Natural killer cell (primary cell): Measurements from ENCODE around the gene CLEC3B. TPM values are rescaled to one million over a fixed set of nuclear protein-coding genes. Genes with fewer than 3 reads are reported as not detected.
"Not testable (repeated sequence)": the region's sequence is repeated elsewhere in the genome, so short reads cannot be mapped to it uniquely, and the experiment has no call there.

ENCODE experiments used
- ATAC-seq, 3 donors: fragments of 150-1000 bp in 2 of 3; fragments of 200-7000 bp in 1 of 3; cut with Tn5 transposase; 1 replicate in 1 of 3; 2 replicates in 2 of 3; pipeline ENCODE4 v1.10.0; 2021; ENCODE audit warnings: mild to moderate bottlenecking in 2 of 3, moderate library complexity in 2 of 3
- DNase-seq, 2 donors: peaks; one replicate each; pipeline versions ENCODE4 v3.0.0 to v3.0.0-alpha.2; 2013 to 2021; ENCODE audit warnings: mixed read lengths in 1 of 2
- H3K27ac ChIP-seq: one replicate; pipeline ENCODE4 v1.5.1; 2013; ENCODE audit warnings: mild to moderate bottlenecking, low read length
- H3K27me3 ChIP-seq: one replicate; pipeline ENCODE4 v1.6.1; 2013; ENCODE audit warnings: low read length; ENCODE audit not compliant: control insufficient read depth, insufficient read depth
- H3K36me3 ChIP-seq: one replicate; pipeline ENCODE4 v1.6.1; 2013; ENCODE audit warnings: low read length; ENCODE audit not compliant: control insufficient read depth, insufficient read depth
- H3K4me1 ChIP-seq: one replicate; pipeline ENCODE4 v1.6.1; 2013; ENCODE audit warnings: low read length; ENCODE audit not compliant: control insufficient read depth, insufficient read depth
- H3K4me3 ChIP-seq: one replicate; pipeline ENCODE4 v1.5.1; 2013; ENCODE audit warnings: low read length
- H3K9me3 ChIP-seq: one replicate; pipeline ENCODE4 v1.6.1; 2013; ENCODE audit warnings: low read length; ENCODE audit not compliant: control insufficient read depth, insufficient read depth
- H3K27ac Mint-ChIP-seq, 2 donors: one replicate each; pipeline ENCODE4 v1.8.0; 2022; ENCODE audit warnings: mild to moderate bottlenecking in 2 of 2, mixed read lengths in 2 of 2, moderate library complexity in 1 of 2
- H3K27me3 Mint-ChIP-seq, 2 donors: one replicate each; pipeline ENCODE4 v1.8.0; 2022; ENCODE audit warnings: low read depth in 2 of 2, mixed read lengths in 2 of 2
- H3K36me3 Mint-ChIP-seq: one replicate; pipeline ENCODE4 v1.8.0; 2022; ENCODE audit warnings: mixed read lengths
- H3K4me1 Mint-ChIP-seq, 2 donors: one replicate each; pipeline ENCODE4 v1.8.0; 2022; ENCODE audit warnings: mixed read lengths in 2 of 2
- H3K4me3 Mint-ChIP-seq: one replicate; pipeline ENCODE4 v1.8.0; 2022; ENCODE audit warnings: mild to moderate bottlenecking, moderate library complexity, mixed read lengths
- H3K9me3 Mint-ChIP-seq, 2 donors: one replicate each; pipeline ENCODE4 v1.8.0; 2022; ENCODE audit warnings: mixed read lengths in 2 of 2
- WGBS: methylation state at CpG from one replicate; pipeline ENCODE4 v1.1.7; 2013; ENCODE audit warnings: missing lambda C conversion rate; ENCODE audit not compliant: insufficient coverage; 5-methylcytosine and 5-hydroxymethylcytosine counted together
- intact Hi-C: fragments of 100-400 bp; cut with micrococcal nuclease; formaldehyde crosslinking; loops from one replicate; pipeline ENCODE4 v1.14.2; 2022
- total RNA-seq, 4 donors: library from RNA; stranded (reverse); fragments of 120-200 nt in 1 of 4; gene quantifications; one replicate each; pipeline versions ENCODE4 v1.2.3 to v1.2.4, GENCODE V29; 2013 to 2022
- TF ChIP-seq, protein P1 (sequence below): fragments of 200-600 bp; IDR thresholded peaks from one replicate; pipeline ENCODE4 v1.8.0; 2022; ENCODE audit warnings: antibody characterized with exemption

CLEC3B gene
- total RNA-seq, 3 donors from 2014 or later (not counting 1 experiment from before 2014, with no cell fraction given) = 0.87 to 1.5 (median 1.1) TPM

DNA sequence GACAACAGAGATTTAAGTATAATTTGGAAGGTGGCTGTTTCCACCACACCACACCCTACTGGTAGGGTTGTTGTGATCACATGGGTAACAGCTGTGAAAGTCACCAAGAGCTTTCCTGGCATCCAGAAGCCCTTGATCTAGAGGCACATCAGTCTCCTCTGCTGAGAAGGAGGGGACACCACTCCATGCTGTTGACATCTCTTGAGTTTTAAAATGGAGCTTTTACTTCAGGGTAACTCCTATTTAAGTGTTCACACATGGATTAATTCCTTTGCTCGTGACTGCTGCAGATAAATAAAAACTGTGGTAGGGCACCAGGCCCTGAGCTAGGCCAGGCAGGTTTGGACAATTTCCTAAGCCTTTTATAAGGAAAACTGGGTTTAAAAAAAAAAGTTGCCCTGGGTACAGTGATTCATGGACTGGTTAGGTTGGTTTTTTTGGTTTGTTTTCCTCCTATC lies 42.6 kb upstream of the CLEC3B start:
- H3K4me1 Mint-ChIP-seq = peaks cover 73 to 82% of the 10 kb centered on the region in 2 donors
- H3K27ac Mint-ChIP-seq = peak overlapping the region; percentile 82 to 87
- Histone ChIP-seq H3K36me3 (no peaks in the 10 kb centered on the region), H3K4me3 (no peak overlapping the region), H3K27me3 (no peaks in the 10 kb centered on the region), H3K4me1 (peaks cover 48% of the 10 kb centered on the region), H3K27ac (no peak overlapping the region), H3K9me3 (no peaks in the 10 kb centered on the region)
- ATAC-seq (peak in 1 of 3 donors; percentile 9), DNase-seq (peak in 1 of 2 donors; percentile 19)
- TF ChIP-seq, protein P1, sequence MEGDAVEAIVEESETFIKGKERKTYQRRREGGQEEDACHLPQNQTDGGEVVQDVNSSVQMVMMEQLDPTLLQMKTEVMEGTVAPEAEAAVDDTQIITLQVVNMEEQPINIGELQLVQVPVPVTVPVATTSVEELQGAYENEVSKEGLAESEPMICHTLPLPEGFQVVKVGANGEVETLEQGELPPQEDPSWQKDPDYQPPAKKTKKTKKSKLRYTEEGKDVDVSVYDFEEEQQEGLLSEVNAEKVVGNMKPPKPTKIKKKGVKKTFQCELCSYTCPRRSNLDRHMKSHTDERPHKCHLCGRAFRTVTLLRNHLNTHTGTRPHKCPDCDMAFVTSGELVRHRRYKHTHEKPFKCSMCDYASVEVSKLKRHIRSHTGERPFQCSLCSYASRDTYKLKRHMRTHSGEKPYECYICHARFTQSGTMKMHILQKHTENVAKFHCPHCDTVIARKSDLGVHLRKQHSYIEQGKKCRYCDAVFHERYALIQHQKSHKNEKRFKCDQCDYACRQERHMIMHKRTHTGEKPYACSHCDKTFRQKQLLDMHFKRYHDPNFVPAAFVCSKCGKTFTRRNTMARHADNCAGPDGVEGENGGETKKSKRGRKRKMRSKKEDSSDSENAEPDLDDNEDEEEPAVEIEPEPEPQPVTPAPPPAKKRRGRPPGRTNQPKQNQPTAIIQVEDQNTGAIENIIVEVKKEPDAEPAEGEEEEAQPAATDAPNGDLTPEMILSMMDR = no peak
- peak overlapping the region; percentile 74 for H3K4me3 Mint-ChIP-seq
- H3K27me3 Mint-ChIP-seq = no peaks in the 10 kb centered on the region
- WGBS = 79% methylated on average over 1 of the region's 1 CpG
- H3K9me3 Mint-ChIP-seq = no peaks in the 10 kb centered on the region
- H3K36me3 Mint-ChIP-seq = no peaks in the 10 kb centered on the region
- intact Hi-C loops = no loop called here

DNA sequence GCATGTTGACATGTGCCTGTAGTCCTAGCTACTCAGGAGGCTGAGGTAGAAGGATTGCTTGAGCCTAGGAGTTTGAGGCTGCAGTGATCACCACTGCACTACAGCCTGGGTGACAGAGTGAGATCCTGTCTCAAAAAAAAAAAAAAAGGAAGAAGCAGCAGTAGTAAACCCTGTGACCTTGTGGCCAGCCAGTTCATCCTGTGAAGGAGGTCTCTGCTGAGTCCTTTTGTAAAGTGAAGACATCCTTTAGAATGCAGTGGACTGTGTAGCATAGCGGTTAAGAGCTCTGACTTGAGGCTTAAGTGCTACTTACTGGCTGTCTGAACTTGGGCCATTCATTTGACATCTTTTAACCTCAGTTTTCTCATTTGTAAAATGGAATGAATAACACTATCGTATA lies 41.8 kb upstream of the CLEC3B start:
- ATAC-seq = peak; percentile 85 to 96 (median 91)
- WGBS = 20% methylated on average over 1 of the region's 2 CpGs
- H3K9me3 Mint-ChIP-seq = no peaks in the 10 kb centered on the region
- DNase-seq = peak; percentile 27 to 41
- H3K27ac Mint-ChIP-seq = peak overlapping the region; percentile 82 to 87
- H3K4me3 ChIP-seq = no peak overlapping the region
- H3K4me1 ChIP-seq = peaks cover 48% of the 10 kb centered on the region
- peak overlapping the region; percentile 74 for H3K4me3 Mint-ChIP-seq
- no peaks in the 10 kb centered on the region for H3K36me3 Mint-ChIP-seq
- peaks cover under 1% of the 10 kb centered on the region for H3K36me3 ChIP-seq
- H3K27ac ChIP-seq = no peak overlapping the region
- H3K27me3 ChIP-seq = no peaks in the 10 kb centered on the region
- intact Hi-C loops = no loop called here
- H3K27me3 Mint-ChIP-seq = no peaks in the 10 kb centered on the region
- H3K4me1 Mint-ChIP-seq = peaks cover 75 to 82% of the 10 kb centered on the region in 2 donors
- TF ChIP-seq, protein P1 = no peak
- H3K9me3 ChIP-seq = no peaks in the 10 kb centered on the region

DNA sequence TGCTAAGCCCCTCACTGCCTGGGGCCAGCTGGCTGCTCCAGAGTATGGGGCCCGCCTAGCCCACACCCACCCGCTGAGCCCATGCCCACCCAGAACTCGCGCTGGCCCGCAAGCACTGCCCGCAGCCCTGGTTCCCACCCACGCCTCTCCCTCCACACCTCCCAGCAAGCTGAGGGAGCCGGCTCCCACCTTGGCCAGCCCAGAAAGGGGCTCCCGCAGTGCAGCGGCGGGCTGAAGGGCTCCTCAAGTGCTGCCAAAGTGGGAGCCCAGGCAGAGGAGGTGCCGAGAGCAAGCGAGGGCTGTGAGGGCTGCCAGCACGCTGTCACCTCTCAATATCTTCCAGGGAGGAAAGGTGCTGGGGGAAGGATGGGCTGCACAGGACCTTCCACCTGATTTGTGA lies 39.8 kb upstream of the CLEC3B start:
- H3K4me3 ChIP-seq, H3K27ac Mint-ChIP-seq, H3K36me3 Mint-ChIP-seq, DNase-seq, H3K27me3 Mint-ChIP-seq, ATAC-seq, H3K9me3 Mint-ChIP-seq, H3K4me3 Mint-ChIP-seq, intact Hi-C loops, H3K9me3 ChIP-seq, H3K27me3 ChIP-seq, H3K27ac ChIP-seq: not testable (repeated sequence)
- H3K4me1 ChIP-seq = peaks cover 44% of the 10 kb centered on the region
- H3K36me3 ChIP-seq = peaks cover 14% of the 10 kb centered on the region
- WGBS = over 99% methylated on average over 14 of the region's 14 CpGs
- peaks cover 66 to 70% of the 10 kb centered on the region in 2 donors for H3K4me1 Mint-ChIP-seq

DNA sequence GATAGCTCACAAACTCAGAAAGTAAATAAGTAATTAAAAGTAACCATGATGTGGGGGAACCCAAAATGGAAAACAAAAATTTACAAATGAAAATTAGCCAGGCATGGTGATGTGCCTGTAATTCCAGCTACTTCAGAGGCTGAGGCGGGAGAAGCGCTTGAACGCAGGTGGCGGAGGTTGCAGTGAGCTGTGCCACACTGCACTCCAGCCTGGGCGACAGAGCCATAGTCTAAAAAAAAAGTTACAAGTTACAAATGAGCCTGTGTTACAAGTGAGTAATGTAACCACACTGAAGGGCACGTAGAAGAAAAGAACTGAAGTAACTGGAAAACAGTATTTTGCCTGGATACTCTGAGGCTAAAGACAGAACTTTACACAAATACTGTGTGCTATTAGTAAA lies 38.8 kb upstream of the CLEC3B start:
- H3K4me1 Mint-ChIP-seq = peaks cover 62 to 66% of the 10 kb centered on the region in 2 donors
- DNase-seq (no peak), ATAC-seq (no peak)
- H3K36me3 ChIP-seq = peaks cover 22% of the 10 kb centered on the region
- TF ChIP-seq, protein P1 = no peak
- H3K36me3 Mint-ChIP-seq = no peaks in the 10 kb centered on the region
- no peaks in the 10 kb centered on the region for H3K27me3 ChIP-seq
- H3K27ac Mint-ChIP-seq = peak overlapping the region; percentile 2 to 50
- no peak overlapping the region for H3K4me3 Mint-ChIP-seq
- H3K4me1 ChIP-seq = peaks cover 34% of the 10 kb centered on the region
- no peaks in the 10 kb centered on the region for H3K27me3 Mint-ChIP-seq
- WGBS = 93% methylated on average over 6 of the region's 6 CpGs
- intact Hi-C loops = no loop called here
- no peak overlapping the region for H3K27ac ChIP-seq
- no peak overlapping the region for H3K4me3 ChIP-seq
- no peaks in the 10 kb centered on the region for H3K9me3 Mint-ChIP-seq
- no peaks in the 10 kb centered on the region for H3K9me3 ChIP-seq
